Parathyroid adenoma (tissue), 2 donors: Measurements from ENCODE around the gene DGCR2.
A peak's percentile ranks its signal among the peaks of the same experiment; 100 is the strongest.

Experiments used
- H2AFZ ChIP-seq: fragments of 300-600 bp; sonication (generic); one replicate; pipeline ENCODE4 v1.7.0; 2017; ENCODE audit warnings: antibody characterized with exemption, mild to moderate bottlenecking
- H3K27ac ChIP-seq: fragments of 300-600 bp; sonication (generic); one replicate; pipeline ENCODE4 v1.7.0; 2017
- H3K27me3 ChIP-seq: fragments of 300-600 bp; sonication (generic); one replicate; pipeline ENCODE4 v1.7.0; 2017; ENCODE audit warnings: low read length; ENCODE audit not compliant: control insufficient read depth, insufficient read depth
- H3K36me3 ChIP-seq: fragments of 300-600 bp; sonication (generic); one replicate; pipeline ENCODE4 v1.7.0; 2017; ENCODE audit warnings: low read length; ENCODE audit not compliant: control insufficient read depth, insufficient read depth
- H3K4me1 ChIP-seq: fragments of 300-600 bp; sonication (generic); one replicate; pipeline ENCODE4 v1.7.0; 2017; ENCODE audit warnings: control low read depth
- H3K4me2 ChIP-seq: fragments of 300-600 bp; sonication (generic); one replicate; pipeline ENCODE4 v1.7.0; 2017; ENCODE audit warnings: low read length
- H3K4me3 ChIP-seq: fragments of 300-600 bp; sonication (generic); one replicate; pipeline ENCODE4 v1.7.0; 2017; ENCODE audit warnings: low read depth, low read length
- H3K79me2 ChIP-seq: fragments of 300-600 bp; sonication (generic); one replicate; pipeline ENCODE4 v1.7.0; 2017; ENCODE audit warnings: control low read depth
- H3K9ac ChIP-seq: fragments of 300-600 bp; sonication (generic); one replicate; pipeline ENCODE4 v1.7.0; 2017; ENCODE audit warnings: mild to moderate bottlenecking
- H3K9me3 ChIP-seq: fragments of 300-600 bp; sonication (generic); one replicate; pipeline ENCODE4 v1.7.0; 2017; ENCODE audit warnings: low read length; ENCODE audit not compliant: control insufficient read depth
- CTCF ChIP-seq: fragments of 300-600 bp; sonication (generic); IDR thresholded peaks from one replicate; pipeline ENCODE4 v1.7.0; 2017; ENCODE audit warnings: antibody characterized with exemption, mild to moderate bottlenecking
- donor health status: primary hyperparathyroidism.

Gene DGCR2

GRCh38 chr22:19122143-19122751, at the start of gene DGCR2:
TSS of gene DGCR2 (minus strand) at chr22:19122412. CDS start at chr22:19122206, 206 bp downstream.
- Histone ChIP-seq H3K4me1 (peaks cover 5% of the 10 kb centered on the region), H3K27ac (peak within 1 kb of the TSS; percentile 80), H3K36me3 (no peaks in the 10 kb centered on the region), H3K4me3 (peak within 1 kb of the TSS; percentile 85), H3K9ac (no peak within 1 kb of the TSS), H3K27me3 (no peaks in the 10 kb centered on the region), H3K4me2 (peak within 1 kb of the TSS; percentile 84), H3K79me2 (peaks cover 29% of the 10 kb centered on the region), H2AFZ (peak within 1 kb of the TSS; percentile 88), H3K9me3 (no peaks in the 10 kb centered on the region)
- TF ChIP-seq CTCF = no peak

GRCh38 chr22:19169947-19170318, 47.7 kb upstream of the DGCR2 start:
- no peak for TF ChIP-seq CTCF
- H3K79me2 ChIP-seq = no peaks in the 10 kb centered on the region
- H3K4me1 ChIP-seq = peaks cover 5% of the 10 kb centered on the region
- no peak overlapping the region for H3K27ac ChIP-seq
- peak overlapping the region; percentile 33 for H3K4me3 ChIP-seq
- peak overlapping the region; percentile 74 for H3K4me2 ChIP-seq
- H3K9me3 ChIP-seq = no peaks in the 10 kb centered on the region
- H2AFZ ChIP-seq = peak overlapping the region; percentile 69
- H3K27me3 ChIP-seq = peaks cover 5% of the 10 kb centered on the region
- no peaks in the 10 kb centered on the region for H3K36me3 ChIP-seq
- H3K9ac ChIP-seq = no peak overlapping the region

- Histone ChIP-seq H3K79me2 (no peaks in the 10 kb centered on the region), H3K9ac (no peak overlapping the region), H3K9me3 (no peaks in the 10 kb centered on the region), H3K27ac (no peak overlapping the region), H3K27me3 (peaks cover 5% of the 10 kb centered on the region), H3K4me2 (peak overlapping the region; percentile 74), H2AFZ (peak overlapping the region; percentile 69), H3K4me1 (peaks cover 5% of the 10 kb centered on the region), H3K36me3 (no peaks in the 10 kb centered on the region), H3K4me3 (peak overlapping the region; percentile 33)
- TF ChIP-seq CTCF = no peak
These were observed 47.1 kb upstream of the DGCR2 start for GRCh38 chr22:19169002-19169946.

GRCh38 chr22:19168088-19168890, 46.1 kb upstream of the DGCR2 start:
- Histone ChIP-seq H2AFZ (no peak overlapping the region), H3K27me3 (peaks cover 5% of the 10 kb centered on the region), H3K79me2 (no peaks in the 10 kb centered on the region), H3K27ac (no peak overlapping the region), H3K36me3 (no peaks in the 10 kb centered on the region), H3K4me2 (no peak overlapping the region), H3K9me3 (no peaks in the 10 kb centered on the region), H3K4me3 (no peak overlapping the region), H3K4me1 (peaks cover 5% of the 10 kb centered on the region), H3K9ac (no peak overlapping the region)
- TF ChIP-seq CTCF = no peak
